K562 (cell line): ENCODE results near the gene ADPRM. TPM values are rescaled to one million over a fixed set of nuclear protein-coding genes. Genes with fewer than 3 reads are reported as not detected.

Experiments used
- CHD7 ChIP-seq: fragments of 200-600 bp; sonication (generic); IDR thresholded peaks from one replicate; pipeline ENCODE4 v1.6.1; 2012; ENCODE audit warnings: mild to moderate bottlenecking, low read depth, low read length, inconsistent platforms
- NFRKB ChIP-seq: fragments of 450-650 bp; IDR thresholded peaks from 2 replicates; pipeline ENCODE4 v1.6.1; 2016; ENCODE audit warnings: low read depth
- polyA plus RNA-seq, 8 experiments: library from polyadenylated mRNA; depleted of rRNA in 4 of 8; stranded (reverse) in 5 of 8; unstranded in 3 of 8; fragments of >200 nt; fragmentation: Nextera tagmentation in 2 of 8; fragmentation: Illumina TruSeq in 1 of 8; extraction: Ambion mirVana in 2 of 8; extraction: Trizol in 1 of 8; gene quantifications; 2 replicates each; pipeline versions ENCODE4 v1.2.1 to v1.2.3, GENCODE V29; 2011 to 2014; ENCODE audit warnings: inconsistent platforms in 1 of 8, missing spikeins in 1 of 8
- total RNA-seq, 7 experiments: library from RNA; depleted of rRNA in 6 of 7; stranded (reverse); fragments of >200 nt in 6 of 7; fragmentation: Illumina TruSeq in 2 of 7; extraction: Trizol in 2 of 7; gene quantifications; 2 replicates each; pipeline versions ENCODE4 v1.2.1 to v1.2.3, GENCODE V29; 2011 to 2021; ENCODE audit warnings: low replicate concordance in 1 of 7
- TF ChIP-seq, protein P1 (sequence below), 2 experiments: fragments of 450-650 bp in 1 of 2; sonication (generic) in 1 of 2; formaldehyde crosslinking in 1 of 2; IDR thresholded peaks; 2 replicates each; pipeline versions ENCODE4 v1.7.1 to v1.9.0; 2016 to 2022; ENCODE audit warnings: inconsistent platforms in 1 of 2, mild to moderate bottlenecking in 1 of 2, missing genetic modification reagents in 1 of 2

ADPRM gene
- total and polyA plus RNA-seq, 9 of the 15 experiments (the other 6 are each of a cell fraction or from before 2014, with no cell fraction given) = 4.7 to 17.6 (median 6.2) TPM

- TF ChIP-seq, protein P1, sequence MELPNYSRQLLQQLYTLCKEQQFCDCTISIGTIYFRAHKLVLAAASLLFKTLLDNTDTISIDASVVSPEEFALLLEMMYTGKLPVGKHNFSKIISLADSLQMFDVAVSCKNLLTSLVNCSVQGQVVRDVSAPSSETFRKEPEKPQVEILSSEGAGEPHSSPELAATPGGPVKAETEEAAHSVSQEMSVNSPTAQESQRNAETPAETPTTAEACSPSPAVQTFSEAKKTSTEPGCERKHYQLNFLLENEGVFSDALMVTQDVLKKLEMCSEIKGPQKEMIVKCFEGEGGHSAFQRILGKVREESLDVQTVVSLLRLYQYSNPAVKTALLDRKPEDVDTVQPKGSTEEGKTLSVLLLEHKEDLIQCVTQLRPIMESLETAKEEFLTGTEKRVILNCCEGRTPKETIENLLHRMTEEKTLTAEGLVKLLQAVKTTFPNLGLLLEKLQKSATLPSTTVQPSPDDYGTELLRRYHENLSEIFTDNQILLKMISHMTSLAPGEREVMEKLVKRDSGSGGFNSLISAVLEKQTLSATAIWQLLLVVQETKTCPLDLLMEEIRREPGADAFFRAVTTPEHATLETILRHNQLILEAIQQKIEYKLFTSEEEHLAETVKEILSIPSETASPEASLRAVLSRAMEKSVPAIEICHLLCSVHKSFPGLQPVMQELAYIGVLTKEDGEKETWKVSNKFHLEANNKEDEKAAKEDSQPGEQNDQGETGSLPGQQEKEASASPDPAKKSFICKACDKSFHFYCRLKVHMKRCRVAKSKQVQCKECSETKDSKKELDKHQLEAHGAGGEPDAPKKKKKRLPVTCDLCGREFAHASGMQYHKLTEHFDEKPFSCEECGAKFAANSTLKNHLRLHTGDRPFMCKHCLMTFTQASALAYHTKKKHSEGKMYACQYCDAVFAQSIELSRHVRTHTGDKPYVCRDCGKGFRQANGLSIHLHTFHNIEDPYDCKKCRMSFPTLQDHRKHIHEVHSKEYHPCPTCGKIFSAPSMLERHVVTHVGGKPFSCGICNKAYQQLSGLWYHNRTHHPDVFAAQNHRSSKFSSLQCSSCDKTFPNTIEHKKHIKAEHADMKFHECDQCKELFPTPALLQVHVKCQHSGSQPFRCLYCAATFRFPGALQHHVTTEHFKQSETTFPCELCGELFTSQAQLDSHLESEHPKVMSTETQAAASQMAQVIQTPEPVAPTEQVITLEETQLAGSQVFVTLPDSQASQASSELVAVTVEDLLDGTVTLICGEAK (IDR thresholded peaks at IDR 0.05) = no peak
- TF ChIP-seq, protein P1 (CRISPR knock-in tag; IDR thresholded peaks at IDR 0.05) = no peak
- TF ChIP-seq NFRKB = no peak
- TF ChIP-seq CHD7 = no peak
Measured at GRCh38 chr17:10741416-10742135, 44.2 kb downstream of the ADPRM start (continued).
